Measurements from ENCODE around the gene S100A9. TPM values are rescaled to one million over a fixed set of nuclear protein-coding genes. Genes with fewer than 3 reads are reported as not detected.
A peak's percentile ranks its signal among the peaks of the same experiment; 100 is the strongest.

S100A9 gene
- total RNA-seq, 1 donor = 5,352 TPM

- Histone ChIP-seq H3K4me1 (ENCODE audit: insufficient read depth, low read length) (peaks cover 18% of the 10 kb centered on the region), H3K27me3 (ENCODE audit: insufficient read depth, low read length) (no peaks in the 10 kb centered on the region), H3K9me3 (ENCODE audit: low read depth, low read length) (no peaks in the 10 kb centered on the region), H3K4me3 (ENCODE audit: low read length) (no peak overlapping the region)
Measured at GRCh38 chr1:153350321-153350957, 7.2 kb upstream of the S100A9 start.

GRCh38 chr1:153352523-153352922, 5.1 kb upstream of the S100A9 start:
- Histone ChIP-seq H3K27me3 (ENCODE audit: insufficient read depth, low read length) (no peaks in the 10 kb centered on the region), H3K4me3 (ENCODE audit: low read length) (no peak overlapping the region), H3K9me3 (ENCODE audit: low read depth, low read length) (no peaks in the 10 kb centered on the region), H3K4me1 (ENCODE audit: insufficient read depth, low read length) (peaks cover 26% of the 10 kb centered on the region)

- Histone ChIP-seq H3K4me3 (ENCODE audit: low read length) (no peak overlapping the region), H3K4me1 (ENCODE audit: insufficient read depth, low read length) (peaks cover 34% of the 10 kb centered on the region), H3K27me3 (ENCODE audit: insufficient read depth, low read length) (no peaks in the 10 kb centered on the region), H3K9me3 (ENCODE audit: low read depth, low read length) (no peaks in the 10 kb centered on the region)
Measured at GRCh38 chr1:153353226-153353947, 4.3 kb upstream of the S100A9 start.

- H3K4me3 ChIP-seq (ENCODE audit: low read length) = no peak overlapping the region
- peaks cover 32% of the 10 kb centered on the region for H3K4me1 ChIP-seq (ENCODE audit: insufficient read depth, low read length)
Measured at GRCh38 chr1:153354515-153355193, 3.0 kb upstream of the S100A9 start.

GRCh38 chr1:153355445-153356071, 2.1 kb upstream of the S100A9 start:
- Histone ChIP-seq H3K27me3 (ENCODE audit: insufficient read depth, low read length) (no peaks in the 10 kb centered on the region), H3K9me3 (ENCODE audit: low read depth, low read length) (no peaks in the 10 kb centered on the region), H3K4me1 (ENCODE audit: insufficient read depth, low read length) (peaks cover 37% of the 10 kb centered on the region), H3K4me3 (ENCODE audit: low read length) (no peak overlapping the region)

More at GRCh38 chr1:153354515-153355193, 3.0 kb upstream of the S100A9 start:
- Histone ChIP-seq H3K9me3 (ENCODE audit: low read depth, low read length) (no peaks in the 10 kb centered on the region), H3K27me3 (ENCODE audit: insufficient read depth, low read length) (no peaks in the 10 kb centered on the region)

GRCh38 chr1:153356392-153357075, 1.1 kb upstream of the S100A9 start:
- Histone ChIP-seq H3K9me3 (ENCODE audit: low read depth, low read length) (no peaks in the 10 kb centered on the region), H3K27me3 (ENCODE audit: insufficient read depth, low read length) (no peaks in the 10 kb centered on the region), H3K4me1 (ENCODE audit: insufficient read depth, low read length) (peaks cover 44% of the 10 kb centered on the region), H3K4me3 (ENCODE audit: low read length) (no peak overlapping the region)

- peak overlapping the region; percentile 61 for H3K4me3 ChIP-seq (ENCODE audit: low read length)
Measured at GRCh38 chr1:153357076-153357852, 390 bp upstream of the S100A9 start.

GRCh38 chr1:153358691-153358975, 979 bp downstream of the S100A9 start:
- Histone ChIP-seq H3K4me3 (ENCODE audit: low read length) (peak overlapping the region; percentile 61), H3K27me3 (ENCODE audit: insufficient read depth, low read length) (no peaks in the 10 kb centered on the region), H3K9me3 (ENCODE audit: low read depth, low read length) (no peaks in the 10 kb centered on the region), H3K4me1 (ENCODE audit: insufficient read depth, low read length) (peaks cover 58% of the 10 kb centered on the region)

More at GRCh38 chr1:153357076-153357852, 390 bp upstream of the S100A9 start:
- H3K9me3 ChIP-seq (ENCODE audit: low read depth, low read length) = no peaks in the 10 kb centered on the region
- peaks cover 46% of the 10 kb centered on the region for H3K4me1 ChIP-seq (ENCODE audit: insufficient read depth, low read length)
- H3K27me3 ChIP-seq (ENCODE audit: insufficient read depth, low read length) = no peaks in the 10 kb centered on the region

- Histone ChIP-seq H3K27me3 (ENCODE audit: insufficient read depth, low read length) (no peaks in the 10 kb centered on the region), H3K9me3 (ENCODE audit: low read depth, low read length) (no peaks in the 10 kb centered on the region), H3K4me1 (ENCODE audit: insufficient read depth, low read length) (peaks cover 64% of the 10 kb centered on the region), H3K4me3 (ENCODE audit: low read length) (peak overlapping the region; percentile 61)
Measured at GRCh38 chr1:153359241-153359640, 1.6 kb downstream of the S100A9 start.

- peaks cover 73% of the 10 kb centered on the region for H3K4me1 ChIP-seq (ENCODE audit: insufficient read depth, low read length)
- H3K4me3 ChIP-seq (ENCODE audit: low read length) = peak overlapping the region; percentile 61
- no peaks in the 10 kb centered on the region for H3K9me3 ChIP-seq (ENCODE audit: low read depth, low read length)
- H3K27me3 ChIP-seq (ENCODE audit: insufficient read depth, low read length) = no peaks in the 10 kb centered on the region
Measured at GRCh38 chr1:153360190-153360589, 2.5 kb downstream of the S100A9 start.

GRCh38 chr1:153360592-153361479, 3.2 kb downstream of the S100A9 start:
- Histone ChIP-seq H3K4me1 (ENCODE audit: insufficient read depth, low read length) (peaks cover 77% of the 10 kb centered on the region), H3K4me3 (ENCODE audit: low read length) (peak overlapping the region; percentile 61), H3K9me3 (ENCODE audit: low read depth, low read length) (no peaks in the 10 kb centered on the region), H3K27me3 (ENCODE audit: insufficient read depth, low read length) (no peaks in the 10 kb centered on the region)

GRCh38 chr1:153361480-153362109, 3.9 kb downstream of the S100A9 start:
- H3K4me3 ChIP-seq (ENCODE audit: low read length) = no peak overlapping the region
- peaks cover 77% of the 10 kb centered on the region for H3K4me1 ChIP-seq (ENCODE audit: insufficient read depth, low read length)
- H3K27me3 ChIP-seq (ENCODE audit: insufficient read depth, low read length) = no peaks in the 10 kb centered on the region

GRCh38 chr1:153362187-153362775, 4.6 kb downstream of the S100A9 start:
- Histone ChIP-seq H3K9me3 (ENCODE audit: low read depth, low read length) (no peaks in the 10 kb centered on the region), H3K4me1 (ENCODE audit: insufficient read depth, low read length) (peaks cover 76% of the 10 kb centered on the region), H3K27me3 (ENCODE audit: insufficient read depth, low read length) (no peaks in the 10 kb centered on the region), H3K4me3 (ENCODE audit: low read length) (no peak overlapping the region)

More at GRCh38 chr1:153361480-153362109, 3.9 kb downstream of the S100A9 start:
- H3K9me3 ChIP-seq (ENCODE audit: low read depth, low read length) = no peaks in the 10 kb centered on the region

All from mononuclear cell (primary cell).